WI38 (cell line): Measurements from ENCODE around the gene CCDC86.

Experiments used
- H3K4me3 ChIP-seq: 2 replicates; pipeline ENCODE4 v1.5.1; 2011; ENCODE audit warnings: low read depth, mild to moderate bottlenecking, control low read depth, low read length
- TF ChIP-seq, protein P1 (sequence below): IDR thresholded peaks from 2 replicates; pipeline ENCODE4 v1.5.1; 2012; ENCODE audit warnings: low read depth, mild to moderate bottlenecking, control low read depth, low read length

The CCDC86 gene

DNA sequence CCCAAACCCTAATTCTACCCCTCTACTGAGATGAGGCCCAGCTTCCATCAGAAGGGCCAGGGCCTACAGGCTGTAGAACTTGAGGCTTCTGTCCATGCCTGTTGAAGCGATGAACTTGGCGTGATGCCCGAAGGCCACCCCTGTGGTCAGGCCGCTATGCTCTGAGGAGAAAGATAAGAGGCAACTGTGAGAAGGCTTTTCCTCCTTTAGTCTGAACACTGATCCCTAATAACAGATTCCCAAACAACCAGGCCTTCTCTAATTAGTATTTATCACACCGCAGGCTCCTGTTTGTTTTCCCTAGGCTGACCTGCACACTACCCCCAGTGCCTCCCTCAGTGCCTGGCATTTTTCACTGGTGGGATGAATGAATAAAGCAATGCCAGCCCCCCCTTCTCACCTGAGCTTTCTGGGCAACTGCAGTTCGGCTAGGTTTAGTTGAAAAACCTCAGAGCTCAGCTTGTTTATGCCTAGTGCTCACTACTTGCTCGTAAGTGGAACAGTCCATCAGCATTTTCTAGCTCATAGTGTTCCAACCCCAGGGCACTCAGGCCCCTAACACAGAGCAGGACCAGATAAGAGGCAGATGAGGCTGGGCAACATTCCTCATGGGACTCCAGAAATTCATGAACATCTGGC, 49.3 kb downstream of the CCDC86 start:
- H3K4me3 ChIP-seq, result no peak overlapping the region
- TF ChIP-seq, protein P1, sequence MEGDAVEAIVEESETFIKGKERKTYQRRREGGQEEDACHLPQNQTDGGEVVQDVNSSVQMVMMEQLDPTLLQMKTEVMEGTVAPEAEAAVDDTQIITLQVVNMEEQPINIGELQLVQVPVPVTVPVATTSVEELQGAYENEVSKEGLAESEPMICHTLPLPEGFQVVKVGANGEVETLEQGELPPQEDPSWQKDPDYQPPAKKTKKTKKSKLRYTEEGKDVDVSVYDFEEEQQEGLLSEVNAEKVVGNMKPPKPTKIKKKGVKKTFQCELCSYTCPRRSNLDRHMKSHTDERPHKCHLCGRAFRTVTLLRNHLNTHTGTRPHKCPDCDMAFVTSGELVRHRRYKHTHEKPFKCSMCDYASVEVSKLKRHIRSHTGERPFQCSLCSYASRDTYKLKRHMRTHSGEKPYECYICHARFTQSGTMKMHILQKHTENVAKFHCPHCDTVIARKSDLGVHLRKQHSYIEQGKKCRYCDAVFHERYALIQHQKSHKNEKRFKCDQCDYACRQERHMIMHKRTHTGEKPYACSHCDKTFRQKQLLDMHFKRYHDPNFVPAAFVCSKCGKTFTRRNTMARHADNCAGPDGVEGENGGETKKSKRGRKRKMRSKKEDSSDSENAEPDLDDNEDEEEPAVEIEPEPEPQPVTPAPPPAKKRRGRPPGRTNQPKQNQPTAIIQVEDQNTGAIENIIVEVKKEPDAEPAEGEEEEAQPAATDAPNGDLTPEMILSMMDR, result no peak

DNA sequence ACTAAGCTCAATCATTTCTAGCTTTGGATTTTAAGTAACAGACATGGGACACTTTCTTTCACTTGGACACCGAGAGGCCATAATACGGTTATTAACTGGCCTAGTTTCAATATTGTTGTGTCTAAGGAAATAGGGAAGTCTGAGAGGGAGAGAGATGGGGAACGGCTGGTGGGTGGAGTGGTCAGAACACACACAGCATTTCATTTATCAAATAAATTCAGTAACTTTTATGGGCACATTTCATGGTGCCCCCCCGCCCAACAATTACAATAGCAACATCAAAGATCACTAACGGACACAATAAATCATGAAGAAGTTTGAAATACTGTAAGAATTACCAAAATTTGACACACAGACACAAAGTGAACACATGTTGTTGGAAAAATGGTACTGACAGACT, 53.8 kb downstream of the CCDC86 start:
- no peak overlapping the region for H3K4me3 ChIP-seq
- TF ChIP-seq, protein P1, result no peak

DNA sequence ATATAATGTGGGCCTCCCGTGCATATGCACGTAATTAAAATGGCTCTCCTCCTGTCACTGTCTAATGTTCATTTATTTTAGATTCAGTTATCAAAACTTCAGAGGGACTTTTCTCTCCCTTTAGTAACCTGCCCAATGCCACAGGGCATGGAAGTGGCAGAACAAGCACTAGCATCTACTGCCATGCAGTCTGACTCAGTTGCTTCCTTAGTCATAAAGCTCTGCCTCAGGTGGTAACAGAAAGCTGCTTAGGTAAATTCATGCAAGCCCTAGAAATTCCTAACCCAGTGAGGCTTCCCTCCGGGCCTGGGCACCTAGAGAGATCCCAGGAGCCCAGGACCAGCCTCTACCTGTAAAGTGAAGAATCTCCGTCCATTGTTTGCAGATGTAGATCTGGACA, 55.6 kb downstream of the CCDC86 start:
- TF ChIP-seq, protein P1, result no peak
- no peak overlapping the region for H3K4me3 ChIP-seq

DNA sequence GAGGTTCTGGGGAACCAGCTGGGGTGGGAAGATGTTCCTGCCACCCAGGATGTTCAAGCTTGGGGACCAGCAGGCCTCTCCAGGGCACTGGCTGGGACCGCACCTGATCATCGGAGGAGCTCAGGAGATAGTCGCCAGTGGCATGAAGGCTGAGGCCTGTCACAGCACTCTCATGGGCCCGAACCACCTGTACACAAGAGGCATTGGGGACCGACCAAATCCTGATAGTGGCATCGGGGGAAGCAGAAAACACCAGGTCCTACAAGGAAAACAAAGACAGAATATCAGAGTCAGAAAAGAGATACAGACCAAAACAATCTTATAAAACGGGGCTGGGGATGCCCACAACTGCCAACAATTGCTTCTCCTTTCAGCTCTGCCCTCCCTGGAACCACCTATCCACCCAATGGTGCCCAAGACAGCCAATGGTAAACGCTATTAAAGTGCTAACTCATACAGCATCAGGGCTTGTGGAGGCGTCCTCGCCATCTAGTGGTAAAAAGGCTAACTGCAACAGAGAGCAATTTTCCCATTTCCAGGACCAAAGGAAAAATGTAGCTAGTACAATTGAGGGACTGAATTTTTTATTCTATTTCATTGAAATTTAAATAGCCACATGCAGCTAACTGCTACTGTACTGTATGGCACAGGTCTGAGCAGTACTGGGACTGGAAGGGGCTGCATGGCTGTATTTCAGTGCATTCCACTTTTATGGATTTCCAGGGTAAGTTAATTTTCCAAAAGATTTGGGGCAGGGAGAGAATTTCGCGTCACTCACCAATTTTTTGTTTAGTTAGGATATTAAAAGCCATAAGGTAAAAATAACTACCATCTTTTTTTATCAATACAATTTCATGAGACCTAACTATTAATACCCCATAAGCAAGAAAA, 57.4 kb downstream of the CCDC86 start:
- no peak overlapping the region for H3K4me3 ChIP-seq
- TF ChIP-seq, protein P1, result peak; percentile 98

DNA sequence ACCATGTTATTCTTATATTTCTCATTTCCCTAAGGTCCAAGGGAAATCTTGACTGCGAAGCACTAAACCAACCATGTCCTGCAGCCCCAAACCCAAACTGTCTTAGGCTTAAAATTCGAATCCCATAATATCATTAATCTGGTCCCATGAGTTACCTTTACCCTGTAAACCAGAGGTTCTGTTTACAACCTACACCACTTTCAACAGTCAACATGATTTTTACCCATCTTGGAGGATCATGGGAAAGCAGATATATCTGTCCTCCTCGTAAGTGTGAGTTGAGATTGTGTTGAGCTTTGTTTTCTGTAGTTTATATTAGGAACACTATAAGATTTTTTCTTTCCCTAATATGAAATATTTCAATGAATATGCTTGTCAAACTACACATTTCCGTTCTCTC, 58.1 kb downstream of the CCDC86 start:
- no peak overlapping the region for H3K4me3 ChIP-seq
- TF ChIP-seq, protein P1, result no peak
